NCI-H82 treated with DMSO at 0.1 percent for 48 hours (cell line): Measurements from ENCODE around the gene RAB23.

Experiments used
- DNase-seq: peaks from one replicate; lab custom pipeline; 2025; ENCODE audit not compliant: unreplicated experiment; lab: John Stamatoyannopoulos, UW

Gene RAB23

GRCh38 chr6:57183336-57183735, 38.8 kb downstream of the RAB23 start:
- DNase-seq = no peak

GRCh38 chr6:57182017-57182432, 40.1 kb downstream of the RAB23 start:
- no peak for DNase-seq

- DNase-seq = no peak
Measured at GRCh38 chr6:57180596-57180995, 41.5 kb downstream of the RAB23 start.

GRCh38 chr6:57177545-57178265, 44.4 kb downstream of the RAB23 start:
- no peak for DNase-seq

- no peak for DNase-seq
Measured at GRCh38 chr6:57174511-57174907, 47.6 kb downstream of the RAB23 start.

GRCh38 chr6:57173886-57174510, 48.1 kb downstream of the RAB23 start:
- DNase-seq = no peak

- DNase-seq = peak; percentile 33
Measured at GRCh38 chr6:57173056-57173885, 48.8 kb downstream of the RAB23 start.

GRCh38 chr6:57172136-57173055, 49.7 kb downstream of the RAB23 start, which contains the start of gene BAG2:
Gene BAG2 (plus strand): TSS chr6:57172326. CDS start chr6:57172698, 372 bp downstream.
- DNase-seq = peak; percentile 73

GRCh38 chr6:57165080-57165479, 57.0 kb downstream of the RAB23 start:
- no peak for DNase-seq

- DNase-seq = no peak
Measured at GRCh38 chr6:57163956-57164355, 58.2 kb downstream of the RAB23 start.

GRCh38 chr6:57162516-57162915, 59.6 kb downstream of the RAB23 start:
- no peak for DNase-seq

- no peak for DNase-seq
Measured at GRCh38 chr6:57162028-57162427, 60.1 kb downstream of the RAB23 start.

GRCh38 chr6:57159127-57159526, 63.0 kb downstream of the RAB23 start:
- no peak for DNase-seq

- DNase-seq = no peak
Measured at GRCh38 chr6:57158658-57159057, 63.4 kb downstream of the RAB23 start.

GRCh38 chr6:57147955-57148858, 73.9 kb downstream of the RAB23 start:
- DNase-seq = no peak

- DNase-seq = no peak
Measured at GRCh38 chr6:57147401-57147800, 74.7 kb downstream of the RAB23 start.

- DNase-seq = no peak
Measured at GRCh38 chr6:57143690-57144089, 78.4 kb downstream of the RAB23 start.

GRCh38 chr6:57142178-57142525, 80.0 kb downstream of the RAB23 start:
- DNase-seq = no peak

GRCh38 chr6:57141451-57142177, 80.5 kb downstream of the RAB23 start:
- DNase-seq = no peak
